Pancreas (tissue), 10 donors: ENCODE measurements around the gene ACSS3. TPM values are rescaled to one million over a fixed set of nuclear protein-coding genes. Genes with fewer than 3 reads are reported as not detected.

Experiments used
- ATAC-seq, 4 donors: fragments of 200-7000 bp; cut with Tn5 transposase; one replicate each; pipeline versions ENCODE4 v1.8.0 to v1.9.1; 2020; ENCODE audit warnings: mild to moderate bottlenecking in 4 of 4, moderate library complexity in 4 of 4
- DNase-seq, 6 donors: peaks; one replicate each; pipeline ENCODE4 v3.0.0-alpha.2; 2020
- FAIRE-seq: peaks from 2 replicates; lab custom pipeline; 2012; peaks lifted over from hg19 to GRCh38; lab: Jason Lieb, UNC
- H3K27ac ChIP-seq, 4 donors: fragments of 200-600 bp; sonication (generic); 1 replicate in 3 of 4; 2 replicates in 1 of 4; pipeline versions ENCODE4 v1.5.0 to v1.8.0; 2020
- H3K27me3 ChIP-seq, 4 donors: fragments of 200-600 bp; one replicate each; pipeline ENCODE4 v1.8.0; 2021
- H3K36me3 ChIP-seq, 3 donors: fragments of 200-600 bp; sonication (generic) in 1 of 3; one replicate each; pipeline versions ENCODE4 v1.5.0 to v1.8.0; 2020 to 2021
- H3K4me1 ChIP-seq, 3 donors: fragments of 200-600 bp; one replicate each; pipeline ENCODE4 v1.8.0; 2021
- H3K4me3 ChIP-seq, 4 donors: fragments of 200-600 bp; sonication (generic) in 2 of 4; one replicate each; pipeline versions ENCODE4 v1.5.0 to v1.8.0; 2020 to 2021
- H3K9me3 ChIP-seq, 4 donors: fragments of 200-600 bp; one replicate each; pipeline ENCODE4 v1.8.0; 2021
- WGBS, 2 donors: extraction: QIAGEN DNeasy Blood & Tissue Kit; methylation state at CpG; one replicate each; pipeline ENCODE4 v1.1.7; 2013; 5-methylcytosine and 5-hydroxymethylcytosine counted together
- intact Hi-C, 3 donors: fragments of 100-400 bp; cut with DNase I; formaldehyde crosslinking; loops; one replicate each; pipeline versions ENCODE4 v1.11.1 to v1.14.2; 2022
- polyA plus RNA-seq, 2 donors: library from polyadenylated mRNA; stranded (reverse); fragments of 200-250 nt; gene quantifications; one replicate each; pipeline ENCODE4 v1.2.3, GENCODE V29; 2013
- total RNA-seq, 6 donors: library from RNA; stranded (reverse); fragmentation: NEBNext Ultra II Directional in 4 of 6; extraction: Animal tissue kit (Norgen Biotek cat#: 25700) in 4 of 6; gene quantifications; one replicate each; pipeline versions ENCODE4 v1.2.1 to v1.2.4, GENCODE V29; 2021 to 2023
- TF ChIP-seq, protein P1 (sequence below), 4 donors: fragments of 200-600 bp; sonication (generic) in 3 of 4; IDR thresholded peaks; one replicate each; pipeline versions ENCODE4 v1.5.0 to v1.8.0; 2021; ENCODE audit warnings: antibody characterized with exemption in 4 of 4
- donor health status: healthy with polysubstance abuse.
- donor health status: DM: no; HTN: no; CAD: no; lungs with moderate emphysema.
- donor health status: DM: no; HTN: no; CAD: no.
- donor health status: control.
- donor health status: control.
- donor health status: Bipolar disorder and iron deficiency.
- donor health status: DM: yes; HTN: yes; CAD: no.
- donor health status: DM: no; HTN: no; CAD: no.
- donor health status: DM: no; HTN: no; CAD: no.
- donor health status: DM: yes; HTN: yes; CAD: no.

Gene ACSS3
- total and polyA plus RNA-seq, 8 donors: 1.4 to 5.6 (median 2.2) TPM

DNA sequence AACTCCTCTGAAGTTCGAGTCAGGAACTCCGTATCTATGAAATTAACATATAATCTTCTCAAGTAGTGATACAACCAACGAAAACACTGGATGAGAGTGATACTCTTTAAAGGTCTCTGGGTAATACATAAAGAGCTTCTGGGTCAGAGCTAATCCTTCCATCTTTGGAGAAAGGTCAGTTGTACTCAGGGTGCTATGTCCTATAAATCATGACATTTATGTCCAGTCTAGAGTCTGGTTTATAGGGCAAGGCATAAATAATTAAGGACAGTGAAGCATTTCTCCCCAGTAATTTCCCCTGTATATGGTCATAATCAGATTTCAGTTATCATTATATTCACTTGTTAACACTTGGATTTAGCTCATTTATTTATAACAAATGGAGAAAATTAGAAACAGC, 90.6 kb downstream of the ACSS3 start:
- Histone ChIP-seq H3K27me3 (no peaks in the 10 kb centered on the region), H3K4me1 (no peaks in the 10 kb centered on the region), H3K27ac (no peak overlapping the region), H3K36me3 (no peaks in the 10 kb centered on the region), H3K9me3 (no peaks in the 10 kb centered on the region), H3K4me3 (no peak overlapping the region)
- no peak for FAIRE-seq
- intact Hi-C loops: no loop called here
- no peak for DNase-seq
- 76 to 87% methylated on average over 3 of the region's 3 CpGs for WGBS, 2 donors
- TF ChIP-seq, protein P1, sequence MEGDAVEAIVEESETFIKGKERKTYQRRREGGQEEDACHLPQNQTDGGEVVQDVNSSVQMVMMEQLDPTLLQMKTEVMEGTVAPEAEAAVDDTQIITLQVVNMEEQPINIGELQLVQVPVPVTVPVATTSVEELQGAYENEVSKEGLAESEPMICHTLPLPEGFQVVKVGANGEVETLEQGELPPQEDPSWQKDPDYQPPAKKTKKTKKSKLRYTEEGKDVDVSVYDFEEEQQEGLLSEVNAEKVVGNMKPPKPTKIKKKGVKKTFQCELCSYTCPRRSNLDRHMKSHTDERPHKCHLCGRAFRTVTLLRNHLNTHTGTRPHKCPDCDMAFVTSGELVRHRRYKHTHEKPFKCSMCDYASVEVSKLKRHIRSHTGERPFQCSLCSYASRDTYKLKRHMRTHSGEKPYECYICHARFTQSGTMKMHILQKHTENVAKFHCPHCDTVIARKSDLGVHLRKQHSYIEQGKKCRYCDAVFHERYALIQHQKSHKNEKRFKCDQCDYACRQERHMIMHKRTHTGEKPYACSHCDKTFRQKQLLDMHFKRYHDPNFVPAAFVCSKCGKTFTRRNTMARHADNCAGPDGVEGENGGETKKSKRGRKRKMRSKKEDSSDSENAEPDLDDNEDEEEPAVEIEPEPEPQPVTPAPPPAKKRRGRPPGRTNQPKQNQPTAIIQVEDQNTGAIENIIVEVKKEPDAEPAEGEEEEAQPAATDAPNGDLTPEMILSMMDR (IDR thresholded peaks at IDR 0.05): no peak
- ATAC-seq: no peak

DNA sequence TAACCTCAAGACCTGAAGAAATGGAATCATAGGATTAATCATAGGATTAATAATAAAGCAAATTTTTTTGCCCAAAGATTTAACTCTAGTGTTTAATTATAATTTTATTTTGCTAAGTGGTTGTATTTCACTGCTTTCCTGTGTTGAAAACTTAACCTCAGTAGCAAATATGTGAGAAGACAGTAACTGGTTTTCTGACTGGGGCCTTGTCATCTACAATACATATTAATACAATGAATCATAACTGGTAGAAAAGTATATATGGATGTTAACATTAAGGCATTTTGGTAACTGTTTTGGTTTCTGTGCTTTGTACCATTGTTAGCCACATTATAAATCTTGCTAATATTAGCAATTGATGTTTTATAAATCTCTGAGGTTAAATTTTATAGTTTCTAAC, 92.2 kb downstream of the ACSS3 start:
- H3K36me3 ChIP-seq: no peaks in the 10 kb centered on the region
- no peaks in the 10 kb centered on the region for H3K4me1 ChIP-seq
- H3K27me3 ChIP-seq: no peaks in the 10 kb centered on the region
- DNase-seq (no peak), FAIRE-seq (no peak), ATAC-seq (no peak)
- no peak overlapping the region for H3K4me3 ChIP-seq
- H3K9me3 ChIP-seq: no peaks in the 10 kb centered on the region
- H3K27ac ChIP-seq: no peak overlapping the region
- TF ChIP-seq, protein P1 (IDR thresholded peaks at IDR 0.05): no peak
- intact Hi-C loops: no loop called here

GRCh38 chr12:81172851-81173250, 95.0 kb downstream of the ACSS3 start:
- Histone ChIP-seq H3K9me3 (no peaks in the 10 kb centered on the region), H3K4me3 (no peak overlapping the region), H3K4me1 (no peaks in the 10 kb centered on the region), H3K27me3 (no peaks in the 10 kb centered on the region), H3K36me3 (no peaks in the 10 kb centered on the region), H3K27ac (no peak overlapping the region)
- 63 to 67% methylated on average over 2 of the region's 2 CpGs for WGBS, 2 donors
- TF ChIP-seq, protein P1 (IDR thresholded peaks at IDR 0.05): no peak
- ATAC-seq (no peak), FAIRE-seq (no peak), DNase-seq (no peak)
- intact Hi-C loops: no loop called here

DNA sequence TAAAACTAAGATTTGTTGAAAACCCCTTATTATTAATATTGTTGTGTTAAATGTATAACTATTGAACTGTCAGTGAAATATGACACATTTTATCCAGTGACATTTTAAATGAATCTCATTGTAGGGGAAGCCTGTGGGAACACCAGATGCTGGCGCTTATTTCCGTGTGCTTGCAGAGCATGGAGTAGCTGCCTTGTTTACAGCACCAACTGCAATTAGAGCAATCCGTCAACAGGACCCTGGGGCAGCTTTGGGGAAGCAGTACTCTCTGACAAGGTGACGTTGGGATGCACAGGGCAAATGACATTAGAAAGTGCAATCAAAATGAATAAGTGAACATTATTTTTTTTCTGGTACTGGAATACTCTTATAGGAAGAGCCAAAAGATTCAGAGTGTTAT, 96.8 kb downstream of the ACSS3 start:
- Histone ChIP-seq H3K27ac (no peak overlapping the region), H3K4me3 (no peak overlapping the region), H3K36me3 (no peaks in the 10 kb centered on the region), H3K9me3 (no peaks in the 10 kb centered on the region), H3K27me3 (no peaks in the 10 kb centered on the region), H3K4me1 (no peaks in the 10 kb centered on the region)
- no peak for DNase-seq
- WGBS, 2 donors: 69 to 71% methylated on average over 4 of the region's 4 CpGs
- TF ChIP-seq, protein P1 (IDR thresholded peaks at IDR 0.05): no peak
- no peak for ATAC-seq
- intact Hi-C loops: no loop called here
- no peak for FAIRE-seq

DNA sequence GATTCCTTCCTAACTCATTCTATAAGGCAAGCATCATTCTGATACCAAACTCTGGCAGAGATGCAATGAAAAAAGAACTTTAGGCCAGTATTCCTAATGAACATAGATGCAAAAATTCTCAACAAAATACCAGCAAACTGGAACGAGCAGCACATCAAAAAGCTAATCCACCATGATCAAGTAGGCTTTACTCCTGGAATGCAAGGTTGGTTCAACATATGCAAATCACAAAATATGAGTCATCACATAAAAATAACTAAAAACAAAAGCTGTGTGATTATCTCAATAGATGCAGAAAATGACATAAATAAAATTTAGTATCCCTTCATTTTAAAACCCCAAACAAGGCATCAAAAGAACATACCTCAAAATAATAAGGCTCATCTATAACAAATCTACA, 98.9 kb downstream of the ACSS3 start:
- intact Hi-C loops: no loop called here
- DNase-seq: no peak
- WGBS, 2 donors: 56 to 72% methylated on average over 1 of the region's 1 CpG

More for the DNA sequence above, 98.9 kb downstream of the ACSS3 start:
- Histone ChIP-seq H3K27me3 (no peaks in the 10 kb centered on the region), H3K4me3 (no peak overlapping the region), H3K9me3 (no peaks in the 10 kb centered on the region), H3K27ac (no peak overlapping the region), H3K36me3 (no peaks in the 10 kb centered on the region), H3K4me1 (no peaks in the 10 kb centered on the region)
- ATAC-seq: no peak
- TF ChIP-seq, protein P1 (IDR thresholded peaks at IDR 0.05): no peak
- FAIRE-seq: no peak
